ENCODE results near the gene ARPC1B.
"Not testable (repeated sequence)": the region's sequence is repeated elsewhere in the genome, so short reads cannot be mapped to it uniquely, and the experiment has no call there.

The ARPC1B gene

GRCh38 chr7:99387239-99387635 is 12.7 kb downstream of the ARPC1B start:
- in situ Hi-C loops (cut with MboI; ENCODE audit: low sequenced_read_pairs), result not testable (repeated sequence)

- in situ Hi-C loops (cut with MboI; ENCODE audit: low sequenced_read_pairs), result no loop called here
These were observed 13.4 kb downstream of the ARPC1B start for GRCh38 chr7:99387912-99388311.

GRCh38 chr7:99389772-99390171 is 15.2 kb downstream of the ARPC1B start:
- in situ Hi-C loops (cut with MboI; ENCODE audit: low sequenced_read_pairs), result no loop called here

- in situ Hi-C loops (cut with MboI; ENCODE audit: low sequenced_read_pairs), result no loop called here
These were observed 16.5 kb downstream of the ARPC1B start for GRCh38 chr7:99390941-99391602.

GRCh38 chr7:99392046-99392445 is 17.5 kb downstream of the ARPC1B start:
- in situ Hi-C loops (cut with MboI; ENCODE audit: low sequenced_read_pairs), result no loop called here

- in situ Hi-C loops (cut with MboI; ENCODE audit: low sequenced_read_pairs), result no loop called here
These were observed 18.3 kb downstream of the ARPC1B start for GRCh38 chr7:99392659-99393354.

GRCh38 chr7:99393355-99394187 is 19.0 kb downstream of the ARPC1B start:
- in situ Hi-C loops (cut with MboI; ENCODE audit: low sequenced_read_pairs), result no loop called here

GRCh38 chr7:99394188-99394502 is 19.6 kb downstream of the ARPC1B start:
- in situ Hi-C loops (cut with MboI; ENCODE audit: low sequenced_read_pairs), result no loop called here

GRCh38 chr7:99395616-99396327 is 21.2 kb downstream of the ARPC1B start:
- in situ Hi-C loops (cut with MboI; ENCODE audit: low sequenced_read_pairs), result no loop called here

- in situ Hi-C loops (cut with MboI; ENCODE audit: low sequenced_read_pairs), result no loop called here
These were observed 22.1 kb downstream of the ARPC1B start for GRCh38 chr7:99396418-99397296.

GRCh38 chr7:99397297-99397983 is 22.9 kb downstream of the ARPC1B start:
- in situ Hi-C loops (cut with MboI; ENCODE audit: low sequenced_read_pairs), result no loop called here

GRCh38 chr7:99398891-99399445 is 24.4 kb downstream of the ARPC1B start:
- in situ Hi-C loops (cut with MboI; ENCODE audit: low sequenced_read_pairs), result no loop called here

- in situ Hi-C loops (cut with MboI; ENCODE audit: low sequenced_read_pairs), result no loop called here
These were observed 25.1 kb downstream of the ARPC1B start for GRCh38 chr7:99399597-99399996.

GRCh38 chr7:99402854-99403253 is 28.3 kb downstream of the ARPC1B start:
- in situ Hi-C loops (cut with MboI; ENCODE audit: low sequenced_read_pairs), result no loop called here

GRCh38 chr7:99403764-99404163 is 29.2 kb downstream of the ARPC1B start:
- in situ Hi-C loops (cut with MboI; ENCODE audit: low sequenced_read_pairs), result no loop called here

GRCh38 chr7:99404235-99404976 is 29.9 kb downstream of the ARPC1B start:
- in situ Hi-C loops (cut with MboI; ENCODE audit: low sequenced_read_pairs), result no loop called here

- in situ Hi-C loops (cut with MboI; ENCODE audit: low sequenced_read_pairs), result no loop called here
These were observed 30.4 kb downstream of the ARPC1B start for GRCh38 chr7:99404977-99405320.

GRCh38 chr7:99406557-99406956 is 32.0 kb downstream of the ARPC1B start:
- in situ Hi-C loops (cut with MboI; ENCODE audit: low sequenced_read_pairs), result no loop called here

- in situ Hi-C loops (cut with MboI; ENCODE audit: low sequenced_read_pairs), result no loop called here
These were observed 33.4 kb downstream of the ARPC1B start for GRCh38 chr7:99407872-99408378.
